CMK (cell line): ENCODE data around the gene DUSP1.

Source experiments
- DNase-seq: peaks from one replicate; pipeline ENCODE4 v3.0.0-alpha.2; 2010; ENCODE audit warnings: low read depth

The DUSP1 gene

GRCh38 chr5:172723508-172723907 is 47.5 kb downstream of the DUSP1 start:
- no peak for DNase-seq

- no peak for DNase-seq
These were observed 48.6 kb downstream of the DUSP1 start for GRCh38 chr5:172722327-172722815.

GRCh38 chr5:172721455-172722326 is 49.3 kb downstream of the DUSP1 start:
- no peak for DNase-seq

GRCh38 chr5:172720655-172721054 is 50.3 kb downstream of the DUSP1 start:
- no peak for DNase-seq

- DNase-seq = no peak
These were observed 51.8 kb downstream of the DUSP1 start for GRCh38 chr5:172719211-172719610.

- DNase-seq = no peak
These were observed 52.4 kb downstream of the DUSP1 start for GRCh38 chr5:172718527-172719114.
